Activated CD4-positive, CD25-positive, alpha-beta regulatory T cell (primary cell): ENCODE measurements around the gene PRR4.

Experiments
- DNase-seq, 4 experiments: peaks; one replicate each; lab custom pipeline; 2025; lab: John Stamatoyannopoulos, UW

PRR4 gene, protein sequence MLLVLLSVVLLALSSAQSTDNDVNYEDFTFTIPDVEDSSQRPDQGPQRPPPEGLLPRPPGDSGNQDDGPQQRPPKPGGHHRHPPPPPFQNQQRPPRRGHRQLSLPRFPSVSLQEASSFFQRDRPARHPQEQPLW

DNA sequence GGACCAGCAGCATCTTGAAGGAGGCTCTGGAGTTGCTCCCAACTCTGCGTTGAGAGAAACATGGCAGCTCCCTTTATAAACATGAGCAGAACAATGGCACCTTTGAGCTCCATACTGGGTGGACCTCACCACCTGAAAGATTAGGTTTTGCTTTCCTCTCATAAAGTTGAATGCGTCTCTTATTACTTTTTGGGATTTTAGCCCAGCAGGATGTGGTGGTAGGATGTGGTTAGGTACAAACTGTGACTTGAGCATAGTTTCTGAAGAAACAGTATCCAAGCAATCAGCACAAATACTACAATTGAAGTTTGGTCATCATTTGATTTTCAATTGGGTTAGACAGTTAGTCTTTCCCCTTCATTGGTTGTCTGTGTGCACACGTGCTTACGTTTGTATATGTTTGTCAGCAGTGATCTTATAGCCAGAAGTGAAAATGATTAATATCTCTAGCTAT, at the start of gene PRR4:
Gene PRR4 (minus strand): TSS at position 51 of the 454 bp plus-strand sequence. CDS start 38 bp downstream, at position 13.
- DNase-seq: no peak

- DNase-seq: no peak
Measured at GRCh38 chr12:10896854-10897253, 47.6 kb upstream of the PRR4 start.

DNA sequence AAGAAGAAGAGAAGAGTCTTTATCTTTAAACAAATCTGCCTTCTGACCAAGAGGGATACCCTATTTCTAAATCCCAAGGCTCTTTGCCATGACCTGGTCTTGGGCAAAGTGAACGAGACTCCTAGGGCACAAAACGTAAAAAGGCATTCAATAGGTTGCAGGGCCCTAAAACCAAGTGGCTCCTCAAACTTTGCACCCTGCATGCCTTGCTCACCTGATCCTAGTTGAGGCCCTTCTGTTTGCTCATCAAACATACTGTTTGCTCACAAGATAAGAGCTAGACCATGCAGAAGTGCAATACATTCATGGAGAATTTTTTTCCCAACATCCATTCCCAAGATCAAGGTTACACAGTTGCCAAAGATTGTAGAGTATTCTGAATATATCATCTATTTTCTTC, 42.7 kb upstream of the PRR4 start:
- DNase-seq: no peak

DNA sequence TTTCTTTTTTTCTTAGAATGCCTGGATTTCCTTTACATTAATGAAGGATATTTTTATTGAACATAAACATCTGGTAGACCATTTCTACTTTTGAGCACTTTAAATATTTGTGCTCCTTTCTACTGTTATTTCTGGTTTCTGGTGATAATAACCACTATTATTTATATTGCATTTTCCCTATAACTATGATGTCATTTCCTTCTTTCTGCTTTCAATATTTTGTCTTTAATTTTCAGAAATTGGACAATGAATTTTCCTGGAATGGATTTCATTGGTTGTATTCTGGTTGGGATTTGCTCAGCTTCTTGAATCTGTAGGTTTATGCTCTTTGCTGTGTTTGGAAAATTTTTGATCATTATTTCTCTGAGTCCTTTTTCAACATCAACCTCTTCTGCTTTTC, 40.0 kb upstream of the PRR4 start:
- no peak for DNase-seq

- no peak for DNase-seq
Measured at GRCh38 chr12:10884086-10884725, 34.9 kb upstream of the PRR4 start, which contains the start of gene PRH1. TSS of gene PRH1 (minus strand) at chr12:10884255. CDS start at chr12:10884217, 38 bp downstream.

GRCh38 chr12:10873378-10873777, 24.1 kb upstream of the PRR4 start:
- DNase-seq: no peak

DNA sequence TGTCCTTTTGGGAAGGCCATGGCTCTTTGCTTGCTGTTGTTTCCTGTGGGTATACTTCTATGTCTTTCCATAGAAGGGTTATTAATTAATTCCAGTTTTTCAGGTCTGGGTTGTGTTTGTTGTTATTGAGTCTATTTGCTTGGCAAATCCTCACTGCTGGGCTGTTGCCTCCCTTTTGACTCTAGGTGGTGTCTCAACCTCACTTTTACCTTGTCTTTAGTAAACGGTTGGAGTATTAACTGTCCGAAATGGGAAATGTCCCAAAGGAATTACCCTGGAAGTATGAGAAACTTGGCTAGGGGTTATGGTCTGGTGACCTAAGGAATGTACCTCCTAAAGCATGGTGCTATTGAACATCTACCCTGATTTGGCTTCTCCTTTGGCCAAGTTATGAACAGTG, 18.1 kb upstream of the PRR4 start:
- no peak for DNase-seq

DNA sequence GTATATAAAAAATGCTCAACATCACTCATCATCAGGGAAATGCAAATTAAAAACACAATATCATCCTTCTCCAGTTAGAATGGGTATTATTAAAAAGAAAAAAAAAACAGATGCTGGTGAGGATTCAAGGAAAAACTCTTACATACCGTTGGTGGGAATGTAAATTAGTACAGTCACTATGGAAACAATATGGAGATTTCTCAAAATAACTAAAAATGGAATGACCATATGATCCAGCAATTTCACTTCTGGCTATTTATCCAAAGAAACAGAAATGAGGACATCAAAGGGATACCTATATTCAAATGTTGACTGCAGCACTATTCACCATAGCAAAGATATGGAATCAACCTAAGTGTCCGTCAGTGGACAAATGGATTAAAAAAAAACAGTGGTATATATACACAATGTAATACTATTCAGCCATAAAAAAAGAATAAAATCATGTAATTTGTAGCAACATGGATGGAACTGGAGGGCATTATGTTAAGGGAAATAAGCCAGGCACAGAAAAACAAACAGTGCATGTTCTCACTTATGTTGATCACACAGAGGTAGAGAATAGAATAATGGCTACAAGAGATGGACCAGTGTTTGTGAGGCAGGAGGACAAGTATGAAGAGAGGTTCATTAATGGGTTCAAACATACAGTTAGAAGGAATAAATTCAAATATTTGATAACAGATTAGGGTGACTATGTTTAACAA, 14.4 kb upstream of the PRR4 start:
- DNase-seq: no peak

DNA sequence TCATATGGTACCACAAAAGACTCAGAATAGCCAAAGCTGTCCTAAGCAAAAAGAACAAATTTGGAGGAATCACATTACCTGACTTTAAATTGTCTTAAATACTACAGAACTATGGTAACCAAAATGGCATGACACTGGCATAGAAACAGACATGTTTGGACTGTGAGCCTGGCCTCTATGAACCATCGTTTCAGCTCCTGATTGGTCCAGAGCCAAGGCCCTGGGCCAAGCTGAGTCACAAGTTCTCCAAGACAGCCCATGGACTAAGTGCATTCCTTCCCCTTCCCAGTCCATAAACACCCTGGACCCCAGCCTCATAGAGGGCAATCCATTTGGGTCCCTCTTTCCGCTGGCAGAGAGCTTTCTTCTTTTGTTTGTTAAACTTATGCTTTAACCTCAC, 12.1 kb upstream of the PRR4 start:
- no peak for DNase-seq

- no peak for DNase-seq
Measured at GRCh38 chr12:10855807-10856206, 6.5 kb upstream of the PRR4 start.

DNA sequence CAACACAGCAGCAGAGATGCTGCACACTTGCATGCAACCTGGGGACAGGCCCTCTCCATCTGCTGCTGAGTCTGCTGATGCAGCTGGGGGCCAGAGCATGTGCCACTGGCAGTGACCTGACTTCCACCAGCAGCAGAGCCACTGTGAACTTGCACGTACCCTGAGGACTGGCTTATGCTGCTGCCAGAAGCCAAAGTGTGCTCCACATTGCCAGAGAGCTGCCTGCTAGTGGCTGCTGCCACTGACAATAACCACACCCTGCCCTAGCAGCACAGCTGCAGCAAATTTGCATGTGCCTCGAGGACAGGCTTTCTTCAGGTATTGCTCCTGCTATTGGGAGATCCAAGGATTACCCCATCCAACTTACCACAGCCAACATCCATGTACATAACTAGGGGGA, 4.5 kb upstream of the PRR4 start:
- no peak for DNase-seq

GRCh38 chr12:10851243-10851858, 2.1 kb upstream of the PRR4 start:
- DNase-seq: no peak

- DNase-seq: no peak
Measured at GRCh38 chr12:10847744-10848143, 1.5 kb downstream of the PRR4 start.

GRCh38 chr12:10842862-10843261, 6.4 kb downstream of the PRR4 start:
- no peak for DNase-seq

- DNase-seq: no peak
Measured at GRCh38 chr12:10838461-10838860, 10.8 kb downstream of the PRR4 start.

DNA sequence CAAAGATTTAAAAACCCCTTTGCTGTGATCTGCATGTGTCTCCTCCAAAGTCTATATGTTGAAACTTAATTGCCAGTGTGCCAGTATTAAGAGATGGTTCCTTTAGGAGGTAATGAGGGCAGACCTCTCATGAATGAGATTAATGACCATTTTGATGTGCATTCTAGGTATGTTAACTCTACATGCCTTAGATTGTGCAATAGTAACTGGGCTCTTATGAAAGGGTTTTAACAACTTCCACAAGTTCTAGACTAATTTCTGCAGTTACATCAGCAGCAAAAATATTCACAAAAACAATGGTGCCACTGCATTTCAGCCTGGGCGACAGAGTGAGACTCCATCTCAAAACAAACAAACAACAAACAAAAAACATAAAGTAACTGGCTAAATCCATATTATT, 19.3 kb downstream of the PRR4 start:
- no peak for DNase-seq

DNA sequence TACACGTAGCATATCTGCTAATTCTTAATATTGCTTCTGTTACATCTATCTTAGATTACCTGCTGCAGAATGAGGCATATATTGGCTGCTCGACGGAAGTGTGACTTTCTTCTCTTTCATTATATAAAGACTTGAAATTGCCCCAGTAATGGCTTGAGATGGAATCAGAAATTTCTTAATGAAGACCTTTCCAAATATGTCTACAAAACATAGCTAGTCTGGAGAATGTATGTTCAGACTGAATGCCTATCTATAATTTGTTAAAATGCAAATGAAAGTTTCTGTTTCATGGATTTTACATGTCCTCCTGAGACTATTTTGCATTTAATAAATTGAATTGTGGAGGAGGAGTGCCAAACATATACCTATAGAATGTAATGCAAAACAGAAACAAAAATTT, 23.0 kb downstream of the PRR4 start, which contains the start of gene TAS2R10:
Gene TAS2R10 (minus strand): TSS at position 101 of the 400 bp plus-strand sequence. CDS start 89 bp downstream, at position 12.
- DNase-seq: no peak

GRCh38 chr12:10824957-10825356, 24.3 kb downstream of the PRR4 start:
- no peak for DNase-seq

- DNase-seq: no peak
Measured at GRCh38 chr12:10811883-10812536, 37.3 kb downstream of the PRR4 start.

- DNase-seq: no peak
Measured at GRCh38 chr12:10810068-10810467, 39.2 kb downstream of the PRR4 start, which contains the start of gene TAS2R9. TSS of gene TAS2R9 (minus strand) at chr12:10810168. CDS start at chr12:10810075, 93 bp downstream.

DNA sequence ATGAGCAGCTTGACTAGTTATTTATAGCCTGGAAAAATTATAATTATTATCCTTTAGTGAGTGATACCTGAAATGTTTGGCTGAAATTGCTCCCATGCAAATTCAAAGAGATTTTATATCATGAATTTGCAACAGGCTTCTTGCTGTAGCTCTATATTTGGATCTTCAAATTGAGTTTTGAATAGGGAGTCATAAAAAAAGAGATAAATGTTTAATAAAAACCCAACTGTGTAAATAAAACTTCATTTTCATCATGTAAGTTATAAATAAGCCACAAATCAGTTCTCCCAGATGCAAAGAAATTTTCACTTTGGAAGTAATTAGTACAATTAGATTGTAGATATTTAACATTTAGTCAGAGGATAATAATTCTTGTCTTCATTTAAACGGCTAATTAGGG, 42.1 kb downstream of the PRR4 start, which contains the start of gene TAS2R8:
Gene TAS2R8 (minus strand): TSS at position 101 of the 400 bp plus-strand sequence. CDS start 306 bp downstream, outside the sequence.
- no peak for DNase-seq

DNA sequence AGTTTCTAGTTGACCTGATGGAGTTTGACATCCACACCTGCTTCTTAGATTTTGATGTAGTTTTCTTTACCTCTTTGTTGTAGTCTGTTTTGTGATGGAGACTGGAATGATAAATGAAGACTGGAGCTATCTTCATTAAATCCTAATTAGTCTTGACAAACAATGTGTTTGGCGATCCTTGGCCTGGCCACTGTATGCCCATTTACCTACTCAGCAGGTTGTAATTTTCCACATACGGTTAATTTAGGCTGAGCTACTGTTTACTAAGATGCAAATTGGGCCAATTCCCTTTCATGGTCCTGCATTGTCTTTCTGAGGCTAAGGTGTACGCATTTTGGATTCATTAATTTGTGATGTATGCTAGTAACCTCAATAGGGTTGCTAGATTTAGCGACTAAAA, 46.7 kb downstream of the PRR4 start, which contains the start of gene TAS2R7:
Gene TAS2R7 (minus strand): TSS at position 41 of the 400 bp plus-strand sequence. CDS start 57 bp downstream, outside the sequence.
- DNase-seq: no peak
